ENCODE results near the gene SEPHS1.
"Not testable (repeated sequence)": the region's sequence is repeated elsewhere in the genome, so short reads cannot be mapped to it uniquely, and the experiment has no call there.

Gene SEPHS1

GRCh38 chr10:13360587-13360986 is 12.5 kb upstream of the SEPHS1 start:
- no peak for DNase-seq

GRCh38 chr10:13356392-13356791 is 8.3 kb upstream of the SEPHS1 start:
- no peak for DNase-seq

- DNase-seq, result no peak
Measured at GRCh38 chr10:13354783-13355182, 6.7 kb upstream of the SEPHS1 start.

- no peak for DNase-seq
Measured at GRCh38 chr10:13352519-13352918, 4.4 kb upstream of the SEPHS1 start.

GRCh38 chr10:13351340-13351915 is 3.3 kb upstream of the SEPHS1 start:
- DNase-seq, result peak; percentile 36

- no peak for DNase-seq
Measured at GRCh38 chr10:13349463-13350274, 1.6 kb upstream of the SEPHS1 start.

GRCh38 chr10:13347500-13348156 is 465 bp downstream of the SEPHS1 start:
- peak; percentile 72 for DNase-seq

GRCh38 chr10:13347043-13347499 is 1.0 kb downstream of the SEPHS1 start:
- DNase-seq, result peak; percentile 16

- DNase-seq, result no peak
Measured at GRCh38 chr10:13346283-13347042, 1.6 kb downstream of the SEPHS1 start.

GRCh38 chr10:13340626-13341376 is 7.3 kb downstream of the SEPHS1 start:
- no peak for DNase-seq

- no peak for DNase-seq
Measured at GRCh38 chr10:13340068-13340467, 8.0 kb downstream of the SEPHS1 start.

GRCh38 chr10:13338390-13339110 is 9.5 kb downstream of the SEPHS1 start:
- no peak for DNase-seq

- DNase-seq, result no peak
Measured at GRCh38 chr10:13337827-13338196, 10.3 kb downstream of the SEPHS1 start.

GRCh38 chr10:13337128-13337826 is 10.8 kb downstream of the SEPHS1 start:
- no peak for DNase-seq

- DNase-seq, result no peak
Measured at GRCh38 chr10:13335881-13336280, 12.2 kb downstream of the SEPHS1 start.

- no peak for DNase-seq
Measured at GRCh38 chr10:13334556-13334955, 13.5 kb downstream of the SEPHS1 start.

GRCh38 chr10:13331646-13332045 is 16.4 kb downstream of the SEPHS1 start:
- no peak for DNase-seq

- DNase-seq, result not testable (repeated sequence)
Measured at GRCh38 chr10:13330980-13331379, 17.1 kb downstream of the SEPHS1 start.

- DNase-seq, result no peak
Measured at GRCh38 chr10:13329565-13329964, 18.5 kb downstream of the SEPHS1 start.

- DNase-seq, result no peak
Measured at GRCh38 chr10:13328613-13329012, 19.5 kb downstream of the SEPHS1 start.

GRCh38 chr10:13328126-13328525 is 20.0 kb downstream of the SEPHS1 start:
- no peak for DNase-seq

All from effector CD4-positive, alpha-beta T cell (primary cell).